Stomach (tissue), 9 donors: Measurements from ENCODE around the gene CORO7. TPM values are rescaled to one million over a fixed set of nuclear protein-coding genes. Genes with fewer than 3 reads are reported as not detected.

Experiments
- DNase-seq, 2 donors: peaks; one replicate each; pipeline versions ENCODE4 v3.0.0 to v3.0.0-alpha.2; 2013 to 2019
- H3K27ac ChIP-seq, 5 donors: fragments of 200-600 bp in 4 of 5; sonication (generic) in 4 of 5; one replicate each; pipeline ENCODE4 v1.5.1; 2013 to 2019; ENCODE audit warnings: mild to moderate bottlenecking in 1 of 5, moderate library complexity in 1 of 5
- H3K27me3 ChIP-seq, 3 donors: fragments of 200-600 bp; sonication (generic); one replicate each; pipeline ENCODE4 v1.5.1; 2017 to 2019; ENCODE audit warnings: mixed run types in 1 of 3
- H3K36me3 ChIP-seq, 4 donors: fragments of 200-600 bp; sonication (generic); 1 replicate in 3 of 4; 2 replicates in 1 of 4; pipeline ENCODE4 v1.5.1; 2016 to 2019
- H3K4me1 ChIP-seq, 4 donors: fragments of 200-600 bp; sonication (generic); one replicate each; pipeline ENCODE4 v1.5.1; 2016 to 2019
- H3K4me3 ChIP-seq, 4 donors: fragments of 200-600 bp; sonication (generic) in 3 of 4; one replicate each; pipeline ENCODE4 v1.5.1; 2016 to 2019; ENCODE audit warnings: mild to moderate bottlenecking in 1 of 4
- H3K9me3 ChIP-seq, 4 donors: fragments of 200-600 bp; sonication (generic); one replicate each; pipeline ENCODE4 v1.5.1; 2016 to 2019
- EP300 ChIP-seq: sonication (generic); formaldehyde crosslinking; IDR thresholded peaks from one replicate; pipeline ENCODE4 v1.6.1; 2017; ENCODE audit warnings: antibody characterized with exemption
- POLR2A ChIP-seq, 4 donors: fragments of 450-650 bp; IDR thresholded peaks; one replicate each; pipeline ENCODE4 v1.6.1; 2016; ENCODE audit warnings: antibody characterized with exemption in 4 of 4, control low read depth in 2 of 4, mild to moderate bottlenecking in 1 of 4, moderate library complexity in 1 of 4
- POLR2AphosphoS5 ChIP-seq, 3 donors: sonication (generic); formaldehyde crosslinking; IDR thresholded peaks; one replicate each; pipeline ENCODE4 v1.6.1; 2016; ENCODE audit warnings: antibody characterized with exemption in 3 of 3
- WGBS, 5 donors: extraction: QIAGEN DNeasy Blood & Tissue Kit in 3 of 5; methylation state at CpG; one replicate each; pipeline versions ENCODE4 v1.1.5 to v1.1.7; 2013 to 2018; 5-methylcytosine and 5-hydroxymethylcytosine counted together
- intact Hi-C: fragments of 100-400 bp; cut with DNase I; formaldehyde crosslinking; loops from one replicate; pipeline ENCODE4 v1.15.1; 2023; ENCODE audit warnings: low total_unique reads
- polyA plus RNA-seq, 3 donors: library from polyadenylated mRNA; stranded (reverse); fragments of 200-250 nt; gene quantifications; one replicate each; pipeline ENCODE4 v1.2.3, GENCODE V29; 2013
- total RNA-seq, 5 donors: library from RNA; depleted of rRNA; stranded (reverse); fragments of >200 nt; gene quantifications; one replicate each; pipeline versions ENCODE4 v1.1.0 to v1.2.3, GENCODE V29; 2014 to 2016
- TF ChIP-seq, protein P1 (sequence below), 7 experiments: fragments of 450-650 bp in 4 of 7; fragments of 200-600 bp in 3 of 7; sonication (generic) in 3 of 7; IDR thresholded peaks; one replicate each; pipeline ENCODE4 v1.5.1; 2016 to 2019; ENCODE audit warnings: antibody characterized with exemption in 7 of 7, control low read depth in 2 of 7, mild to moderate bottlenecking in 1 of 7
- donor health status: healthy with polysubstance abuse.
- donor health status: Bipolar disorder and iron deficiency.
- donor health status: healthy.

Gene CORO7
- total and polyA plus RNA-seq, 8 donors: 12.5 to 173 (median 17.3) TPM

- intact Hi-C loops: no loop called here
- DNase-seq: peak; percentile 58 to 84
Measured at GRCh38 chr16:4415538-4416199, 727 bp downstream of the CORO7 start.

GRCh38 chr16:4414187-4414917 is 2.0 kb downstream of the CORO7 start:
- intact Hi-C loops: no loop called here
- H3K4me3 ChIP-seq: peak overlapping the region in 2 of 4 donors; percentile 86 to 91
- peak overlapping the region; percentile 88 to 95 (median 94) for H3K27ac ChIP-seq
- peak; percentile 48 to 81 for DNase-seq
- H3K36me3 ChIP-seq: peaks cover 0 to 29% (median 22%) of the 10 kb centered on the region in 4 donors
- peaks cover 26 to 75% (median 55%) of the 10 kb centered on the region in 4 donors for H3K4me1 ChIP-seq
- TF ChIP-seq, protein P1, sequence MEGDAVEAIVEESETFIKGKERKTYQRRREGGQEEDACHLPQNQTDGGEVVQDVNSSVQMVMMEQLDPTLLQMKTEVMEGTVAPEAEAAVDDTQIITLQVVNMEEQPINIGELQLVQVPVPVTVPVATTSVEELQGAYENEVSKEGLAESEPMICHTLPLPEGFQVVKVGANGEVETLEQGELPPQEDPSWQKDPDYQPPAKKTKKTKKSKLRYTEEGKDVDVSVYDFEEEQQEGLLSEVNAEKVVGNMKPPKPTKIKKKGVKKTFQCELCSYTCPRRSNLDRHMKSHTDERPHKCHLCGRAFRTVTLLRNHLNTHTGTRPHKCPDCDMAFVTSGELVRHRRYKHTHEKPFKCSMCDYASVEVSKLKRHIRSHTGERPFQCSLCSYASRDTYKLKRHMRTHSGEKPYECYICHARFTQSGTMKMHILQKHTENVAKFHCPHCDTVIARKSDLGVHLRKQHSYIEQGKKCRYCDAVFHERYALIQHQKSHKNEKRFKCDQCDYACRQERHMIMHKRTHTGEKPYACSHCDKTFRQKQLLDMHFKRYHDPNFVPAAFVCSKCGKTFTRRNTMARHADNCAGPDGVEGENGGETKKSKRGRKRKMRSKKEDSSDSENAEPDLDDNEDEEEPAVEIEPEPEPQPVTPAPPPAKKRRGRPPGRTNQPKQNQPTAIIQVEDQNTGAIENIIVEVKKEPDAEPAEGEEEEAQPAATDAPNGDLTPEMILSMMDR (IDR thresholded peaks at IDR 0.05): no peak
- TF ChIP-seq POLR2AphosphoS5 (IDR thresholded peaks at IDR 0.05): peak in 1 of 3 donors; percentile 49
- no peaks in the 10 kb centered on the region for H3K9me3 ChIP-seq
- 35 to 63% (median 61%) methylated on average over 5 to 7 of the region's 7 CpGs for WGBS, 5 donors
- no peaks in the 10 kb centered on the region for H3K27me3 ChIP-seq

More at GRCh38 chr16:4415538-4416199, 727 bp downstream of the CORO7 start:
- WGBS, 5 donors: 1 to 3% (median 1%) methylated on average over 4 to 44 of the region's 44 CpGs
- Histone ChIP-seq H3K4me1 (peaks cover 19 to 62% (median 47%) of the 10 kb centered on the region in 4 donors), H3K27me3 (no peaks in the 10 kb centered on the region), H3K4me3 (peak overlapping the region; percentile 86 to 99 (median 92)), H3K36me3 (peaks cover 0 to 24% (median 17%) of the 10 kb centered on the region in 4 donors), H3K27ac (peak overlapping the region; percentile 88 to 95 (median 94)), H3K9me3 (no peaks in the 10 kb centered on the region)
- TF ChIP-seq POLR2A (IDR thresholded peaks at IDR 0.05): no peak
- no peak for TF ChIP-seq EP300
- TF ChIP-seq, protein P1 (IDR thresholded peaks at IDR 0.05): no peak
- peak in 1 of 3 donors; percentile 41 for TF ChIP-seq POLR2AphosphoS5 (IDR thresholded peaks at IDR 0.05)

- TF ChIP-seq POLR2A (IDR thresholded peaks at IDR 0.05): no peak
- TF ChIP-seq, protein P1 (IDR thresholded peaks at IDR 0.05): no peak
- TF ChIP-seq POLR2AphosphoS5 (IDR thresholded peaks at IDR 0.05): no peak
- TF ChIP-seq EP300: no peak
- H3K27me3 ChIP-seq: no peaks in the 10 kb centered on the region
- H3K9me3 ChIP-seq: no peaks in the 10 kb centered on the region
- intact Hi-C loops: no loop called here
- no peak for DNase-seq
- 89 to 96% (median 93%) methylated on average over 4 of the region's 4 CpGs for WGBS, 5 donors
- no peak overlapping the region for H3K27ac ChIP-seq
- peaks cover 3 to 44% (median 34%) of the 10 kb centered on the region in 4 donors for H3K36me3 ChIP-seq
- H3K4me3 ChIP-seq: no peak overlapping the region
- peaks cover 30 to 87% (median 57%) of the 10 kb centered on the region in 4 donors for H3K4me1 ChIP-seq
Measured at GRCh38 chr16:4412854-4413253, 3.5 kb downstream of the CORO7 start.

- no peaks in the 10 kb centered on the region for H3K27me3 ChIP-seq
- H3K36me3 ChIP-seq: peaks cover 10 to 51% (median 41%) of the 10 kb centered on the region in 4 donors
- TF ChIP-seq EP300 (no peak), POLR2A (IDR thresholded peaks at IDR 0.05) (no peak)
- H3K27ac ChIP-seq: peak overlapping the region in 4 of 5 donors; percentile 37 to 61 (median 51)
- WGBS, 5 donors: 89 to 91% (median 91%) methylated on average over 6 to 8 of the region's 8 CpGs; no CpG with 5 or more reads in 1 of the 5 donors
- H3K4me3 ChIP-seq: no peak overlapping the region
- H3K9me3 ChIP-seq: no peaks in the 10 kb centered on the region
- intact Hi-C loops: no loop called here
- peaks cover 30 to 87% (median 55%) of the 10 kb centered on the region in 4 donors for H3K4me1 ChIP-seq
- peak in 1 of 2 donors; percentile 16 for DNase-seq
Measured at GRCh38 chr16:4412159-4412558, 4.2 kb downstream of the CORO7 start.
